ENCODE data around the gene THAP4.

GRCh38 chr2:241652722-241653121 lies 15.8 kb upstream of the THAP4 start:
- TF ChIP-seq CHD2 (IDR thresholded peaks at IDR 0.05; ENCODE audit: low read depth, low read length) (no peak), ETS1 (CRISPR knock-in tag; IDR thresholded peaks at IDR 0.05) (no peak), CTCF (CRISPR knock-in tag; IDR thresholded peaks at IDR 0.05) (no peak), SP5 (CRISPR knock-in tag; IDR thresholded peaks at IDR 0.05; ENCODE audit: borderline replicate concordance, low read depth) (no peak), POLR2A (IDR thresholded peaks at IDR 0.05; ENCODE audit: insufficient read depth in 1 of 2, low read depth in 2 of 2, low read length in 2 of 2) (no peak), BRD4 (CRISPR knock-in tag; IDR thresholded peaks at IDR 0.05) (no peak), NFATC3 (CRISPR knock-in tag; IDR thresholded peaks at IDR 0.05) (no peak), ZBTB1 (CRISPR knock-in tag; IDR thresholded peaks at IDR 0.05; ENCODE audit: borderline replicate concordance) (no peak), NCOR1 (IDR thresholded peaks at IDR 0.05; ENCODE audit: borderline replicate concordance, low read length) (no peak), FOXP4 (CRISPR knock-in tag; IDR thresholded peaks at IDR 0.05) (no peak), FOXK2 (IDR thresholded peaks at IDR 0.05) (no peak)
